Mesendoderm (in vitro differentiated cells): ENCODE measurements around the gene PWWP2A.

Experiments
- DNase-seq: peaks from one replicate; pipeline ENCODE4 v3.0.0; 2013
- H2AK5ac ChIP-seq: 2 replicates; pipeline ENCODE4 v1.6.1; 2013; ENCODE audit warnings: low read length, inconsistent platforms
- H2BK120ac ChIP-seq: 2 replicates; pipeline ENCODE4 v1.6.1; 2013; ENCODE audit warnings: low read depth, mild to moderate bottlenecking, low read length, moderate library complexity, mixed read lengths
- H2BK15ac ChIP-seq: replicated peaks from 2 replicates; pipeline ENCODE4 v1.6.1; 2013; ENCODE audit warnings: low read depth, mild to moderate bottlenecking, moderate library complexity
- H2BK5ac ChIP-seq: 2 replicates; pipeline ENCODE4 v1.6.1; 2013; ENCODE audit warnings: low read length, inconsistent platforms
- H3K18ac ChIP-seq: 2 replicates; pipeline ENCODE4 v1.6.1; 2013; ENCODE audit warnings: mild to moderate bottlenecking, low read length, mixed read lengths
- H3K23ac ChIP-seq: one replicate; pipeline ENCODE4 v1.6.1; 2013; ENCODE audit warnings: low read length
- H3K27ac ChIP-seq: 2 replicates; pipeline ENCODE4 v1.5.1; 2013; ENCODE audit warnings: low read depth, mild to moderate bottlenecking, inconsistent platforms, low read length, moderate library complexity
- H3K27me3 ChIP-seq: 2 replicates; pipeline ENCODE4 v1.6.1; 2013; ENCODE audit warnings: low read length, control low read depth, mild to moderate bottlenecking, inconsistent platforms; ENCODE audit not compliant: insufficient read depth, poor library complexity
- H3K36me3 ChIP-seq: 2 replicates; pipeline ENCODE4 v1.6.1; 2013; ENCODE audit warnings: low read length, inconsistent platforms; ENCODE audit not compliant: control insufficient read depth, insufficient read depth
- H3K4ac ChIP-seq: one replicate; pipeline ENCODE4 v1.6.1; 2013; ENCODE audit warnings: low read depth, mild to moderate bottlenecking, low read length, moderate library complexity
- H3K4me1 ChIP-seq: 2 replicates; pipeline ENCODE4 v1.6.1; 2013; ENCODE audit warnings: low read depth, low read length, inconsistent platforms; ENCODE audit not compliant: control insufficient read depth
- H3K4me2 ChIP-seq: 2 replicates; pipeline ENCODE4 v1.6.1; 2013; ENCODE audit warnings: low read length
- H3K4me3 ChIP-seq: 2 replicates; pipeline ENCODE4 v1.5.1; 2013; ENCODE audit warnings: mild to moderate bottlenecking, low read length
- H3K56ac ChIP-seq: one replicate; pipeline ENCODE4 v1.6.1; 2013; ENCODE audit warnings: low read length
- H3K79me1 ChIP-seq: 2 replicates; pipeline ENCODE4 v1.6.1; 2013; ENCODE audit warnings: low read length, inconsistent platforms
- H3K79me2 ChIP-seq: 2 replicates; pipeline ENCODE4 v1.6.1; 2013; ENCODE audit warnings: mild to moderate bottlenecking, low read length; ENCODE audit not compliant: control insufficient read depth, insufficient read depth
- H3K9ac ChIP-seq: 2 replicates; pipeline ENCODE4 v1.6.1; 2013; ENCODE audit warnings: low read length, inconsistent platforms
- H4K5ac ChIP-seq: one replicate; pipeline ENCODE4 v1.6.1; 2013; ENCODE audit warnings: low read length
- H4K8ac ChIP-seq: one replicate; pipeline ENCODE4 v1.6.1; 2013; ENCODE audit warnings: low read depth, mild to moderate bottlenecking, control low read depth, low read length, moderate library complexity
- WGBS: extraction: QIAGEN DNeasy Blood & Tissue Kit; methylation state at CpG from one replicate; pipeline ENCODE4 v1.1.7; 2013; ENCODE audit warnings: low lambda C conversion rate, missing lambda C conversion rate; ENCODE audit not compliant: insufficient coverage; ENCODE audit errors: extremely low coverage; 5-methylcytosine and 5-hydroxymethylcytosine counted together

Gene PWWP2A

GRCh38 chr5:160088805-160089204, 30.4 kb downstream of the PWWP2A start:
- Histone ChIP-seq H3K79me1 (peaks cover 1% of the 10 kb centered on the region), H3K56ac (no peak overlapping the region), H4K5ac (no peak overlapping the region), H2AK5ac (no peak overlapping the region), H3K4me1 (no peaks in the 10 kb centered on the region), H3K36me3 (peaks cover 8% of the 10 kb centered on the region), H3K18ac (no peak overlapping the region), H4K8ac (no peak overlapping the region), H2BK5ac (no peak overlapping the region), H3K79me2 (no peaks in the 10 kb centered on the region), H3K23ac (no peak overlapping the region), H3K4ac (no peak overlapping the region), H3K4me3 (no peak overlapping the region), H2BK15ac (no peak overlapping the region), H2BK120ac (no peak overlapping the region), H3K27me3 (no peaks in the 10 kb centered on the region), H3K4me2 (no peak overlapping the region), H3K27ac (no peak overlapping the region), H3K9ac (no peak overlapping the region)
- WGBS: no CpG with 5 or more reads among the region's 1 CpG
- DNase-seq: no peak

DNA sequence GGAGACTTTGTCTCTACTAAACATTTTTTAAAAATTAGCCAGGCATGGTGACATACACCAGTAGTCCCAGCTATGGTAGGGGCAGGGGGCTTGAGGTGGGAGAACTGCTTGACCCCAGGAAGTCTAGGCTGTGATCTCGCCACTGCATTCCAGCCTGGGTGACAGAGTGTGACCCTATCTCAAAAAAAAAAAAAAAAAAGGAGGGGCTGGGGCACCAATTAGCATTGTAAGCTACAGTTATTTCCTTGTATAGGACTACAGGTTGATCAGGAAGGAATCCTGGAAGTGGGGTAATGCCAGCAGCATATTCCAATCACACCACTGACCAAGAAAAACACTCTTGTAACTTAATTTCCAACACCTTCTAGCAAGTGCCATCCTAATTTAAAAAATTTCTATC, 32.1 kb downstream of the PWWP2A start:
- Histone ChIP-seq H3K27ac (no peak overlapping the region), H2BK15ac (no peak overlapping the region), H4K5ac (no peak overlapping the region), H3K4me3 (no peak overlapping the region), H4K8ac (no peak overlapping the region), H3K36me3 (no peaks in the 10 kb centered on the region), H3K4me2 (no peak overlapping the region), H3K23ac (no peak overlapping the region), H3K4ac (no peak overlapping the region), H3K79me1 (peaks cover under 1% of the 10 kb centered on the region), H3K18ac (no peak overlapping the region), H3K9ac (no peak overlapping the region), H3K56ac (no peak overlapping the region), H2BK120ac (no peak overlapping the region), H2BK5ac (no peak overlapping the region), H3K4me1 (no peaks in the 10 kb centered on the region), H3K79me2 (no peaks in the 10 kb centered on the region), H2AK5ac (no peak overlapping the region), H3K27me3 (no peaks in the 10 kb centered on the region)
- DNase-seq: peak; percentile 35
- no CpG with 5 or more reads among the region's 1 CpG for WGBS

DNA sequence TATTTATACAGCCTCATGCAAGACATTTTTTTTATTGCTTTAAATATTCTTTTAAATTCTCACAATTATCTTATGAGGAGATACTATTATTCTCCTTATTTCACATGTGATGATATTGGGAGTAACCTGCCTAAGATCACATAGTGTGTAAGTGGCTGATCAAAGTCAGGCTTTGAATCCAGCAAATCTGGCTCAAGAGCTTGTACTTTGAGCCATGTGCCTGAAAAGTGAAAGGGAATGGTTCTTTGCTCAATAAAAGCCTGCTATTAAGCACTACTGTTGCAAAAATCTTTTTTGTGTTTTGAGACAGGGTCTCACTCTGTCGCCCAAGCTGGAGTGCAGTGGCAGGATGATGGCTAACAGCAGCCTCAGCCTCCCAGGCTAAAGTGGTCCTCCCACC, 35.1 kb downstream of the PWWP2A start:
- Histone ChIP-seq H3K4me2 (no peak overlapping the region), H2BK15ac (no peak overlapping the region), H3K4ac (no peak overlapping the region), H3K79me2 (no peaks in the 10 kb centered on the region), H4K8ac (no peak overlapping the region), H3K18ac (no peak overlapping the region), H2AK5ac (no peak overlapping the region), H3K56ac (no peak overlapping the region), H3K4me1 (no peaks in the 10 kb centered on the region), H3K79me1 (no peaks in the 10 kb centered on the region), H2BK5ac (no peak overlapping the region), H3K36me3 (no peaks in the 10 kb centered on the region), H3K9ac (no peak overlapping the region), H3K27ac (no peak overlapping the region), H3K27me3 (no peaks in the 10 kb centered on the region), H3K23ac (no peak overlapping the region), H3K4me3 (no peak overlapping the region), H2BK120ac (no peak overlapping the region), H4K5ac (no peak overlapping the region)
- no peak for DNase-seq
- no CpG with 5 or more reads among the region's 1 CpG for whole genome bisulfite sequencing

DNA sequence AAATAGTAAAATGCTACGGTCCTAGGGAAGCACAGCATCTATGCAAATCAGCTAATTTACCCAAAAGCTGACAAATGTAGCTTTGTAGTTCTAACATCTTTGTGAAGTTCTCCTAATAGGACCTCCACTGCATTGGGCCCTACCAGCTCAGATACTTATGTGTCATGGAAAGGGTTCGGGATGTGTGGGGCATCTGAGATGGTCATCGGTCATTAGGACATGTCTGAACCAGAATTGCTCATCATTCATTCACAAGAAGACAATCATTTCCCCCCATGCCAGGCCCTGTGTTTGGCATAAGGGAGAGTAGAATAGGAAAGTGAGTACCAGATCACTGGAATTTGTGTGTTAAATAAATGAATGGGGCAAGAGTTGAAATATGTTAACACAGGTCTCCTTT, 35.7 kb downstream of the PWWP2A start:
- no peak overlapping the region for H3K27ac ChIP-seq
- no peak for DNase-seq
- no peak overlapping the region for H3K4me2 ChIP-seq

GRCh38 chr5:160082614-160083500, 36.4 kb downstream of the PWWP2A start:
- H3K27ac ChIP-seq: no peak overlapping the region
- no peak overlapping the region for H2BK120ac ChIP-seq
- H2BK15ac ChIP-seq: no peak overlapping the region
- no peak overlapping the region for H4K8ac ChIP-seq
- H3K18ac ChIP-seq: no peak overlapping the region
- H2BK5ac ChIP-seq: no peak overlapping the region
- no peak overlapping the region for H4K5ac ChIP-seq
- H3K4ac ChIP-seq: peak overlapping the region; percentile 59
- H2AK5ac ChIP-seq: no peak overlapping the region
- no peak overlapping the region for H3K56ac ChIP-seq
- H3K4me2 ChIP-seq: no peak overlapping the region
- no peaks in the 10 kb centered on the region for H3K27me3 ChIP-seq
- no peak for DNase-seq
- no peaks in the 10 kb centered on the region for H3K79me1 ChIP-seq
- no peaks in the 10 kb centered on the region for H3K79me2 ChIP-seq
- H3K4me3 ChIP-seq: no peak overlapping the region
- H3K23ac ChIP-seq: no peak overlapping the region
- WGBS: no CpG with 5 or more reads among the region's 9 CpGs
- no peaks in the 10 kb centered on the region for H3K36me3 ChIP-seq
- H3K9ac ChIP-seq: no peak overlapping the region
- no peaks in the 10 kb centered on the region for H3K4me1 ChIP-seq

More for the DNA sequence above, 35.7 kb downstream of the PWWP2A start:
- no peak overlapping the region for H3K9ac ChIP-seq
- no peak overlapping the region for H3K56ac ChIP-seq
- no CpG with 5 or more reads among the region's 3 CpGs for WGBS
- H2AK5ac ChIP-seq: no peak overlapping the region
- no peaks in the 10 kb centered on the region for H3K79me1 ChIP-seq
- no peak overlapping the region for H4K5ac ChIP-seq
- no peak overlapping the region for H3K23ac ChIP-seq
- no peaks in the 10 kb centered on the region for H3K4me1 ChIP-seq
- H4K8ac ChIP-seq: no peak overlapping the region
- H3K36me3 ChIP-seq: no peaks in the 10 kb centered on the region
- no peak overlapping the region for H3K18ac ChIP-seq
- no peak overlapping the region for H3K4me3 ChIP-seq
- no peak overlapping the region for H2BK15ac ChIP-seq
- no peaks in the 10 kb centered on the region for H3K27me3 ChIP-seq
- no peak overlapping the region for H3K4ac ChIP-seq
- H3K79me2 ChIP-seq: no peaks in the 10 kb centered on the region
- no peak overlapping the region for H2BK5ac ChIP-seq
- no peak overlapping the region for H2BK120ac ChIP-seq

DNA sequence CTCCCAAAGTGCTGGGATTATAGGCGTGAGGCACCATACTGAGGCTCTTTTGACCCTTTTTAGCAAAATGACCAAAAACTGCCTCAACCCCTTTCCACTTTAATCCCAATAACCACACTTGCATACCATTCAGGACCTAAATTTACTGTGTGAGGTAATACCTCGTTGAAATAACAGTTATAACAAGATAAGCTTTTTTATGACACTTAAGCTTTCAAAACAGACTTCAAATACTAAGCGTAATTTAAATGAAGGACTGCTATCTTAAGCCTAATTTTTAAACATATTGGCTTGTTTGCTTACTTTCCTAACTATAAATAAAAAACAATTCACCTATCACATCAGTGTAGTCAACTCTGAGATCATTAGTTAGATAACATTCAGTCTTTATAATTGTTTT, 37.8 kb downstream of the PWWP2A start:
- Histone ChIP-seq H3K27ac (no peak overlapping the region), H2BK5ac (no peak overlapping the region), H3K4me1 (no peaks in the 10 kb centered on the region), H4K5ac (no peak overlapping the region), H3K4me2 (no peak overlapping the region), H3K9ac (no peak overlapping the region), H2BK15ac (no peak overlapping the region), H3K27me3 (no peaks in the 10 kb centered on the region), H3K18ac (no peak overlapping the region), H3K79me1 (no peaks in the 10 kb centered on the region), H3K56ac (no peak overlapping the region), H3K4me3 (no peak overlapping the region), H4K8ac (no peak overlapping the region), H3K23ac (no peak overlapping the region), H3K4ac (no peak overlapping the region), H2AK5ac (no peak overlapping the region), H3K36me3 (no peaks in the 10 kb centered on the region), H2BK120ac (no peak overlapping the region), H3K79me2 (no peaks in the 10 kb centered on the region)
- DNase-seq: no peak
- no CpG with 5 or more reads among the region's 3 CpGs for WGBS
